SJSA1 (cell line): ENCODE measurements around the gene RDH16. TPM values are rescaled to one million over a fixed set of nuclear protein-coding genes. Genes with fewer than 3 reads are reported as not detected.
"Not testable (repeated sequence)": the region's sequence is repeated elsewhere in the genome, so short reads cannot be mapped to it uniquely, and the experiment has no call there.

Experiments used
- DNase-seq, 2 experiments: peaks; one replicate each; pipeline ENCODE4 v3.0.0-alpha.2; 2015 to 2020; ENCODE audit warnings: low spot score in 2 of 2, low read depth in 1 of 2
- H3K27ac ChIP-seq: fragments of 250-450 bp; sonication (Bioruptor Pico); 2 replicates; pipeline ENCODE4 v1.5.1; 2020; ENCODE audit warnings: mild to moderate bottlenecking, moderate library complexity
- H3K27me3 ChIP-seq: fragments of 250-450 bp; sonication (Bioruptor Pico); replicated peaks from 2 replicates; pipeline ENCODE4 v1.5.1; 2020; ENCODE audit warnings: mild to moderate bottlenecking, moderate library complexity
- H3K36me3 ChIP-seq: fragments of 250-450 bp; sonication (Bioruptor Pico); 2 replicates; pipeline ENCODE4 v1.5.1; 2020; ENCODE audit warnings: mild to moderate bottlenecking
- H3K4me1 ChIP-seq: fragments of 250-450 bp; sonication (Bioruptor Pico); replicated peaks from 2 replicates; pipeline ENCODE4 v1.6.1; 2021; ENCODE audit warnings: mild to moderate bottlenecking
- H3K4me3 ChIP-seq: fragments of 250-450 bp; sonication (Bioruptor Pico); 2 replicates; pipeline ENCODE4 v1.5.1; 2020; ENCODE audit warnings: mild to moderate bottlenecking
- H3K9me3 ChIP-seq: fragments of 250-450 bp; sonication (Bioruptor Pico); replicated peaks from 2 replicates; pipeline ENCODE4 v1.5.1; 2020; ENCODE audit warnings: mild to moderate bottlenecking
- total RNA-seq: library from RNA; depleted of rRNA; stranded (reverse); fragments of >200 nt; shearing (Covaris generic); gene quantifications from 2 replicates; pipeline ENCODE4 v1.2.3, GENCODE V29; 2014

The RDH16 gene
- total RNA-seq, 1 experiment from 2014 or later, result 0.05 TPM

- Histone ChIP-seq H3K27ac (no peak within 1 kb of the TSS), H3K4me3 (no peak within 1 kb of the TSS), H3K27me3 (no peaks in the 10 kb centered on the region), H3K4me1 (no peaks in the 10 kb centered on the region), H3K36me3 (no peaks in the 10 kb centered on the region), H3K9me3 (no peaks in the 10 kb centered on the region)
- peak in 1 of 2 experiments; percentile 24 for DNase-seq
Observed at GRCh38 chr12:56933826-56934625, 23.4 kb downstream of the RDH16 start, which contains the start of gene SDR9C7. Gene SDR9C7 (minus strand): TSS chr12:56934408. CDS start chr12:56934261, 147 bp downstream.

- Histone ChIP-seq H3K36me3 (no peaks in the 10 kb centered on the region), H3K27me3 (0 out of 2 replicates have a peak, but pooled peaks cover 3% of the 10 kb centered on the region), H3K4me1 (no peaks in the 10 kb centered on the region), H3K9me3 (no peaks in the 10 kb centered on the region), H3K4me3 (no peak overlapping the region), H3K27ac (no peak overlapping the region)
- DNase-seq, result no peak
Observed at GRCh38 chr12:56932867-56933266, 24.5 kb downstream of the RDH16 start.

GRCh38 chr12:56932146-56932545, 25.3 kb downstream of the RDH16 start:
- Histone ChIP-seq H3K4me3 (no peak overlapping the region), H3K27ac (no peak overlapping the region), H3K4me1 (no peaks in the 10 kb centered on the region), H3K9me3 (no peaks in the 10 kb centered on the region), H3K27me3 (0 out of 2 replicates have a peak, but pooled peaks cover 3% of the 10 kb centered on the region), H3K36me3 (no peaks in the 10 kb centered on the region)
- no peak for DNase-seq

- Histone ChIP-seq H3K4me3 (no peak overlapping the region), H3K36me3 (no peaks in the 10 kb centered on the region), H3K27me3 (peaks cover 3% of the 10 kb centered on the region; the same call in 1 of the 2 replicates), H3K27ac (no peak overlapping the region), H3K9me3 (no peaks in the 10 kb centered on the region), H3K4me1 (no peaks in the 10 kb centered on the region)
- peak in 1 of 2 experiments; percentile 20 for DNase-seq
Observed at GRCh38 chr12:56931474-56931978, 25.9 kb downstream of the RDH16 start.

- Histone ChIP-seq H3K27me3 (peaks cover 3% of the 10 kb centered on the region; the same call in 1 of the 2 replicates), H3K9me3 (no peaks in the 10 kb centered on the region), H3K36me3 (no peaks in the 10 kb centered on the region), H3K4me3 (no peak overlapping the region), H3K27ac (no peak overlapping the region), H3K4me1 (no peaks in the 10 kb centered on the region)
- no peak for DNase-seq
Observed at GRCh38 chr12:56930241-56930640, 27.2 kb downstream of the RDH16 start.

- no peak for DNase-seq
- Histone ChIP-seq H3K27me3 (peaks cover 3% of the 10 kb centered on the region; the same call in 1 of the 2 replicates), H3K9me3 (no peaks in the 10 kb centered on the region), H3K4me1 (no peaks in the 10 kb centered on the region), H3K27ac (no peak overlapping the region), H3K36me3 (no peaks in the 10 kb centered on the region), H3K4me3 (no peak overlapping the region)
Observed at GRCh38 chr12:56929780-56930179, 27.6 kb downstream of the RDH16 start.

- H3K4me1 ChIP-seq, result no peaks in the 10 kb centered on the region
- no peak overlapping the region for H3K4me3 ChIP-seq
- H3K27ac ChIP-seq, result no peak overlapping the region
- DNase-seq, result no peak
- H3K36me3 ChIP-seq, result no peaks in the 10 kb centered on the region
- H3K27me3 ChIP-seq, result peaks cover 3% of the 10 kb centered on the region; the same call in 1 of the 2 replicates
- H3K9me3 ChIP-seq, result no peaks in the 10 kb centered on the region
Observed at GRCh38 chr12:56928262-56928661, 29.1 kb downstream of the RDH16 start.

GRCh38 chr12:56927281-56927680, 30.1 kb downstream of the RDH16 start:
- no peaks in the 10 kb centered on the region for H3K4me1 ChIP-seq
- DNase-seq, result no peak
- H3K4me3 ChIP-seq, result no peak overlapping the region
- H3K27me3 ChIP-seq, result peaks cover 10% of the 10 kb centered on the region; the same call in 1 of the 2 replicates
- no peaks in the 10 kb centered on the region for H3K36me3 ChIP-seq
- no peaks in the 10 kb centered on the region for H3K9me3 ChIP-seq
- H3K27ac ChIP-seq, result no peak overlapping the region

GRCh38 chr12:56922031-56922430, 35.4 kb downstream of the RDH16 start:
- Histone ChIP-seq H3K4me3 (no peak overlapping the region), H3K27ac (no peak overlapping the region), H3K4me1 (no peaks in the 10 kb centered on the region), H3K9me3 (no peaks in the 10 kb centered on the region), H3K27me3 (peaks cover 7% of the 10 kb centered on the region; the same call in 1 of the 2 replicates), H3K36me3 (no peaks in the 10 kb centered on the region)
- DNase-seq, result no peak

GRCh38 chr12:56921346-56921745, 36.1 kb downstream of the RDH16 start:
- no peaks in the 10 kb centered on the region for H3K4me1 ChIP-seq
- H3K4me3 ChIP-seq, result no peak overlapping the region
- DNase-seq, result no peak
- no peaks in the 10 kb centered on the region for H3K36me3 ChIP-seq
- H3K27ac ChIP-seq, result no peak overlapping the region
- H3K27me3 ChIP-seq, result peaks cover 7% of the 10 kb centered on the region; the same call in 1 of the 2 replicates
- H3K9me3 ChIP-seq, result no peaks in the 10 kb centered on the region

GRCh38 chr12:56918139-56918538, 39.3 kb downstream of the RDH16 start:
- H3K27me3 ChIP-seq, H3K9me3 ChIP-seq, H3K36me3 ChIP-seq, H3K27ac ChIP-seq, H3K4me3 ChIP-seq, H3K4me1 ChIP-seq, DNase-seq: not testable (repeated sequence)

GRCh38 chr12:56916996-56917333, 40.4 kb downstream of the RDH16 start:
- H3K27me3 ChIP-seq, result no peaks in the 10 kb centered on the region; the same call in 1 of the 2 replicates
- H3K9me3 ChIP-seq, result no peaks in the 10 kb centered on the region
- no peak overlapping the region for H3K27ac ChIP-seq
- DNase-seq, result no peak
- no peak overlapping the region for H3K4me3 ChIP-seq
- H3K36me3 ChIP-seq, result no peaks in the 10 kb centered on the region
- no peaks in the 10 kb centered on the region for H3K4me1 ChIP-seq

GRCh38 chr12:56916296-56916995, 41.0 kb downstream of the RDH16 start:
- H3K36me3 ChIP-seq, result no peaks in the 10 kb centered on the region
- H3K27ac ChIP-seq, result no peak overlapping the region
- no peaks in the 10 kb centered on the region; the same call in 1 of the 2 replicates for H3K27me3 ChIP-seq
- H3K4me3 ChIP-seq, result no peak overlapping the region
- no peaks in the 10 kb centered on the region for H3K9me3 ChIP-seq
- no peak for DNase-seq
- H3K4me1 ChIP-seq, result no peaks in the 10 kb centered on the region

- H3K4me1 ChIP-seq, result no peaks in the 10 kb centered on the region
- H3K27me3 ChIP-seq, result no peaks in the 10 kb centered on the region; the same call in 1 of the 2 replicates
- H3K36me3 ChIP-seq, result no peaks in the 10 kb centered on the region
- H3K27ac ChIP-seq, result no peak overlapping the region
- no peak overlapping the region for H3K4me3 ChIP-seq
- H3K9me3 ChIP-seq, result no peaks in the 10 kb centered on the region; the same call in 1 of the 2 replicates
- no peak for DNase-seq
Observed at GRCh38 chr12:56914724-56915123, 42.7 kb downstream of the RDH16 start.
